Epithelial cell of proximal tubule (primary cell): ENCODE results near the gene HHLA2. TPM values are rescaled to one million over a fixed set of nuclear protein-coding genes. Genes with fewer than 3 reads are reported as not detected.

Source experiments
- DNase-seq: peaks from one replicate; pipeline ENCODE4 v3.0.0-alpha.2; 2011; ENCODE audit warnings: low read depth
- H3K4me3 ChIP-seq: 2 replicates; pipeline ENCODE4 v1.5.1; 2011; ENCODE audit warnings: low read depth, mild to moderate bottlenecking, low read length
- CTCF ChIP-seq: conservative IDR thresholded peaks from 2 replicates; pipeline ENCODE4 v1.5.1; 2012; ENCODE audit warnings: low read depth, mild to moderate bottlenecking, low read length
- total RNA-seq: library from RNA; depleted of rRNA; stranded (reverse); fragments of >200 nt; gene quantifications from 2 replicates; pipeline ENCODE4 v1.2.3, GENCODE V29; 2015

The HHLA2 gene
- total RNA-seq, 1 donor from 2014 or later, result 0.23 TPM

GRCh38 chr3:108329947-108330346 is 33.6 kb downstream of the HHLA2 start:
- no peak for DNase-seq
- TF ChIP-seq CTCF, result no peak
- no peak overlapping the region for H3K4me3 ChIP-seq

- no peak overlapping the region for H3K4me3 ChIP-seq
- no peak for DNase-seq
- no peak for TF ChIP-seq CTCF
Measured at GRCh38 chr3:108331792-108332191, 35.4 kb downstream of the HHLA2 start.

DNA sequence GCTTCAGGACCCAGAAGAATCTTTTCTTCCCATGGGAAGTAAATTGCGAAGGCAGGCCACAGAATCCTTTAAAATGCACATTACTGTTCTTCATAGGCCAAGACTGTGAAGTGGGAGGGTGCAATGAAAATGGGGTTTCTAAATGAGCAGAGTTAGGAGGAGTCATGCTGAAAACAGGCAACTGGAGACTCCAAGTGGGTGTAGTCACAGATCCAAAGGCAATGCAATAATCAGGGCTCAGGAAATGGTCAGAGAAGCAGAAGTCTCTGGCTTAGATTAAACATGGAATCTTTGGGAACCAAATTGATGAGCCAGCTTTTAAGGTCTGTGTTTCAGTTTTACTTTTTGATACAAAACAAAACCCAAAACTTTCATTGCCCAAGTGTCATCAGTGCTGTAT is 37.6 kb downstream of the HHLA2 start:
- no peak for DNase-seq
- no peak for TF ChIP-seq CTCF
- H3K4me3 ChIP-seq, result no peak overlapping the region

DNA sequence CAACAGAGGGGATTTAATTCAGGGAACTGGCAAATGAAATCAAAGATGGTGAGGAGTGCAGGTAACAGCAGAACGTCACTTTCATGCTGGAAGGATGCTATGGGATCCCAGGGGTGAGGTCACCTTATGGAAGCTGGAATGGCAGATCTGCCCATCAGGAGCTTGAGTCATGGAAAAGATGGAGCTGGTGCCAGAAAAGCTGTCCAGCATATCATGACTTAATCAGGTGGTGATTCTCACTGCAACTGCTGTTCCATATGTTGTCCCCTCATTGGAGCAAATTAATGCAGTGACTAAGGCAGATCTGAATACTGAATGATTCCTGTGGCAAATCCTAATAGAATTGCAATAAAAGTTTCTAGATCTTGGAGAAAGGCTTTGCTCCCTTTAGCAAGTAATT is 38.4 kb downstream of the HHLA2 start:
- H3K4me3 ChIP-seq, result no peak overlapping the region
- TF ChIP-seq CTCF, result no peak
- no peak for DNase-seq

- no peak for TF ChIP-seq CTCF
- H3K4me3 ChIP-seq, result no peak overlapping the region
- DNase-seq, result peak; percentile 40
Measured at GRCh38 chr3:108338901-108339545, 42.7 kb downstream of the HHLA2 start.

- TF ChIP-seq CTCF, result no peak
- no peak overlapping the region for H3K4me3 ChIP-seq
- no peak for DNase-seq
Measured at GRCh38 chr3:108341911-108342310, 45.6 kb downstream of the HHLA2 start.

DNA sequence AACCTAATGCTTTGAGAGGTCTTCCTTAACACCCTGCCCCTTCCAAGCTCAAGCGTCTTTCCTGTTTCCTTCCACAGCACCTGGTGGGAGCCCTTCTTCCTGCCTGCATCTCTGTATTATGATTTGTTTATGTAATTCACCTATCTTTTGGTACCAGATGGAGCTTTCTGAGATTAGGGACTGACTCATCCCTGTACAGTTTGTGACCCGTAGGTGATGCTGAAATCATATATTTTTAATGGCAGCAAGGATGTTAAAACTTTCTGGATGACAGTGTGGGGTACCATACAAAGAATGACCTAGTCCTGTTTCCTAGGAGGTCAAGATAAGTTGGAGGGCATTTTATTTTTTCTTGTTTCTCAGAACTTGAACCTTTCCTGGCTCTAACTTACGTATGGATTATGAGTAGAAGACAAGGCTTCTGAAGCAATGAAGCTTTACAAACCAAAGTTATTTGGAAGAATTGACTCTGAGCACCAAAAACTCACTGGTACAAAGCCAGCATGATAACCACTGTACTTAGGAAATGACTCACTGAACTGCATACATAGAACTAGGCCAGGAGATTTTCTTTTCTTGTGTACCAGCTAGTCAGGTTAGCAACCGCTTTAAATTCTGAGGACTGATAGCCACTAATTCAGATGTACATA is 46.6 kb downstream of the HHLA2 start:
- no peak overlapping the region for H3K4me3 ChIP-seq
- no peak for DNase-seq
- TF ChIP-seq CTCF, result no peak
